Stimulated activated CD4-positive, alpha-beta T cell treated with anti-CD3 and anti-CD28 coated beads, Interleukin-1b, Interleukin-23, amount 100 ng/mL, for 48 hours (primary cell): ENCODE results near the gene TMEM25.
"Not testable (repeated sequence)": the region's sequence is repeated elsewhere in the genome, so short reads cannot be mapped to it uniquely, and the experiment has no call there.

Source experiments
- DNase-seq: peaks from one replicate; pipeline ENCODE4 v3.0.0-alpha.2; 2020

Gene TMEM25

GRCh38 chr11:118530683-118531596 lies at the start of gene TMEM25:
TMEM25 (plus strand) TSS chr11:118531192; CDS start chr11:118531802, 610 bp downstream.
- DNase-seq, result peak; percentile 76

- not testable (repeated sequence) for DNase-seq
Observed at GRCh38 chr11:118481238-118481637, 49.8 kb upstream of the TMEM25 start.

GRCh38 chr11:118484405-118484804 lies 46.6 kb upstream of the TMEM25 start:
- DNase-seq, result no peak

GRCh38 chr11:118485273-118485672 lies 45.7 kb upstream of the TMEM25 start:
- no peak for DNase-seq

GRCh38 chr11:118488480-118489109 lies 42.4 kb upstream of the TMEM25 start:
- peak; percentile 74 for DNase-seq

- peak; percentile 6 for DNase-seq
Observed at GRCh38 chr11:118491041-118491440, 40.0 kb upstream of the TMEM25 start.

- DNase-seq, result no peak
Observed at GRCh38 chr11:118497831-118498230, 33.2 kb upstream of the TMEM25 start.

- no peak for DNase-seq
Observed at GRCh38 chr11:118503216-118503615, 27.8 kb upstream of the TMEM25 start.

- no peak for DNase-seq
Observed at GRCh38 chr11:118511601-118512000, 19.4 kb upstream of the TMEM25 start.

GRCh38 chr11:118514103-118514502 lies 16.9 kb upstream of the TMEM25 start:
- DNase-seq, result no peak

GRCh38 chr11:118519549-118519948 lies 11.4 kb upstream of the TMEM25 start:
- DNase-seq, result no peak

- DNase-seq, result no peak
Observed at GRCh38 chr11:118521892-118522311, 9.1 kb upstream of the TMEM25 start.

- DNase-seq, result no peak
Observed at GRCh38 chr11:118522571-118523072, 8.4 kb upstream of the TMEM25 start.

- DNase-seq, result no peak
Observed at GRCh38 chr11:118524356-118524755, 6.6 kb upstream of the TMEM25 start.

GRCh38 chr11:118524757-118525470 lies 6.1 kb upstream of the TMEM25 start:
- no peak for DNase-seq

GRCh38 chr11:118526688-118527087 lies 4.3 kb upstream of the TMEM25 start:
- no peak for DNase-seq

GRCh38 chr11:118527109-118527508 lies 3.9 kb upstream of the TMEM25 start, which contains the start of gene TTC36:
TTC36 (plus strand) TSS chr11:118527474; CDS start chr11:118527495, 21 bp downstream.
- DNase-seq, result no peak

GRCh38 chr11:118528511-118528910 lies 2.5 kb upstream of the TMEM25 start:
- DNase-seq, result no peak

GRCh38 chr11:118529584-118530175 lies 1.3 kb upstream of the TMEM25 start:
- no peak for DNase-seq

- DNase-seq, result no peak
Observed at GRCh38 chr11:118530180-118530682, 761 bp upstream of the TMEM25 start.

- DNase-seq, result no peak
Observed at GRCh38 chr11:118531597-118532084, 649 bp downstream of the TMEM25 start.

GRCh38 chr11:118532091-118532490 lies 1.1 kb downstream of the TMEM25 start:
- DNase-seq, result no peak
